ENCODE results near the gene GSTA4.

The GSTA4 gene

DNA sequence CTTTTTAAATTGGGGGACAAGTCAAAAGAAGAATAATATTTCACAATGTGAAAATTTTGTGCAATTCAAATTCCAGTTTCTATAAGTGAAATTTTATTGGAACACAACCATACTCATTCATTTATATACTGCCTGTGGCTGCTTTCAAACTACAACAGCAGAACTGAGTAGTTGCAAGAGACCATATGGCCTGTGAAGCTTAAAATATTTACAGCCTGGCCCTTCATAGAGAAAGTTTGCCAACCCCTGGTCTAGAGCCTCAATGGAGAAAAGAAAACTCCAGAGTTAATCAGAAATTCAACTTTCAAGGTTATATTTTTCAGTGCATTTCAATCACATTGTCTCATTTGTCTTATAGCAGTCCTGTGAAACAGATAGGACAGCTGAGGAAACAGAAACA lies 43.5 kb upstream of the GSTA4 start (continued):
- TF ChIP-seq ZNF777 (tag by site-specific recombination; IDR thresholded peaks at IDR 0.05; ENCODE audit: borderline replicate concordance) (no peak), ZNF174 (tag by site-specific recombination; IDR thresholded peaks at IDR 0.05) (no peak), ZBTB21 (tag by site-specific recombination; IDR thresholded peaks at IDR 0.05) (no peak), ZNF214 (tag by site-specific recombination; IDR thresholded peaks at IDR 0.05; ENCODE audit: borderline replicate concordance) (no peak), SETDB1 (IDR thresholded peaks at IDR 0.05; ENCODE audit: insufficient read length, low read length) (no peak)
- TF ChIP-seq, protein P1, sequence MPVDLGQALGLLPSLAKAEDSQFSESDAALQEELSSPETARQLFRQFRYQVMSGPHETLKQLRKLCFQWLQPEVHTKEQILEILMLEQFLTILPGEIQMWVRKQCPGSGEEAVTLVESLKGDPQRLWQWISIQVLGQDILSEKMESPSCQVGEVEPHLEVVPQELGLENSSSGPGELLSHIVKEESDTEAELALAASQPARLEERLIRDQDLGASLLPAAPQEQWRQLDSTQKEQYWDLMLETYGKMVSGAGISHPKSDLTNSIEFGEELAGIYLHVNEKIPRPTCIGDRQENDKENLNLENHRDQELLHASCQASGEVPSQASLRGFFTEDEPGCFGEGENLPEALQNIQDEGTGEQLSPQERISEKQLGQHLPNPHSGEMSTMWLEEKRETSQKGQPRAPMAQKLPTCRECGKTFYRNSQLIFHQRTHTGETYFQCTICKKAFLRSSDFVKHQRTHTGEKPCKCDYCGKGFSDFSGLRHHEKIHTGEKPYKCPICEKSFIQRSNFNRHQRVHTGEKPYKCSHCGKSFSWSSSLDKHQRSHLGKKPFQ (tag by site-specific recombination; IDR thresholded peaks at IDR 0.05) = no peak

DNA sequence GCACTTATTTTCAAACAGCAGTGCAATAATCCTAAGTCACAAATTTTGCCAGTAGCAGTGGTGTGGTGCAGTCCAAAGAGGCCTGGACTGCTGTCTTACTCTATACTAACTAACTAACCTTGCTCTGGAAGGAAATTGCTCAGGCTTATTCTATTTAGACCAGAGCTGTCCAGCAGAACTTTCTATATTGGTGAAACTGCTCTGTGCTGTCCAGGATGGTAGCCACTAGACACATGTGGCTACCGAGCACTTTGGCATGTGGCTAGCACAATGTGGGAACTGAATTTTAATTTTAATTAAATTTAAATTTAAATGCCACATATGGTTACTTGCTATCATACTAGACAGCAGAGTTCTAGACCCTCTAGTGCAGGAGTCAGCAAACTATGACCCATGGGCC lies 43.1 kb upstream of the GSTA4 start:
- Histone ChIP-seq H3K4me1 (ENCODE audit: control insufficient read depth, insufficient read depth, low read length) (no peaks in the 10 kb centered on the region), H3K27ac (ENCODE audit: extremely low read depth, low read depth, low read length) (no peak overlapping the region), H3K36me3 (ENCODE audit: control insufficient read depth in 2 of 2, insufficient read depth in 1 of 2, low read length in 2 of 2) (peaks cover 4 to 49% of the 10 kb centered on the region in 2 experiments; a peak in 2 of 3 replicates), H3K9me3 (ENCODE audit: control insufficient read depth, insufficient read depth, low read depth, low read length) (no peaks in the 10 kb centered on the region), H3K4me3 (ENCODE audit: low read depth, low read length) (no peak overlapping the region)
- POLR2A ChIA-PET = no interaction called here
- CTCF ChIA-PET = interaction anchor here (0.9 kb wide), 1 partner anchor 156 kb away, joined by 3 read pairs; no protein-coding TSS in a partner anchor
- TF ChIP-seq, protein P2, sequence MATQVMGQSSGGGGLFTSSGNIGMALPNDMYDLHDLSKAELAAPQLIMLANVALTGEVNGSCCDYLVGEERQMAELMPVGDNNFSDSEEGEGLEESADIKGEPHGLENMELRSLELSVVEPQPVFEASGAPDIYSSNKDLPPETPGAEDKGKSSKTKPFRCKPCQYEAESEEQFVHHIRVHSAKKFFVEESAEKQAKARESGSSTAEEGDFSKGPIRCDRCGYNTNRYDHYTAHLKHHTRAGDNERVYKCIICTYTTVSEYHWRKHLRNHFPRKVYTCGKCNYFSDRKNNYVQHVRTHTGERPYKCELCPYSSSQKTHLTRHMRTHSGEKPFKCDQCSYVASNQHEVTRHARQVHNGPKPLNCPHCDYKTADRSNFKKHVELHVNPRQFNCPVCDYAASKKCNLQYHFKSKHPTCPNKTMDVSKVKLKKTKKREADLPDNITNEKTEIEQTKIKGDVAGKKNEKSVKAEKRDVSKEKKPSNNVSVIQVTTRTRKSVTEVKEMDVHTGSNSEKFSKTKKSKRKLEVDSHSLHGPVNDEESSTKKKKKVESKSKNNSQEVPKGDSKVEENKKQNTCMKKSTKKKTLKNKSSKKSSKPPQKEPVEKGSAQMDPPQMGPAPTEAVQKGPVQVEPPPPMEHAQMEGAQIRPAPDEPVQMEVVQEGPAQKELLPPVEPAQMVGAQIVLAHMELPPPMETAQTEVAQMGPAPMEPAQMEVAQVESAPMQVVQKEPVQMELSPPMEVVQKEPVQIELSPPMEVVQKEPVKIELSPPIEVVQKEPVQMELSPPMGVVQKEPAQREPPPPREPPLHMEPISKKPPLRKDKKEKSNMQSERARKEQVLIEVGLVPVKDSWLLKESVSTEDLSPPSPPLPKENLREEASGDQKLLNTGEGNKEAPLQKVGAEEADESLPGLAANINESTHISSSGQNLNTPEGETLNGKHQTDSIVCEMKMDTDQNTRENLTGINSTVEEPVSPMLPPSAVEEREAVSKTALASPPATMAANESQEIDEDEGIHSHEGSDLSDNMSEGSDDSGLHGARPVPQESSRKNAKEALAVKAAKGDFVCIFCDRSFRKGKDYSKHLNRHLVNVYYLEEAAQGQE (tag by site-specific recombination; IDR thresholded peaks at IDR 0.05) = peak; percentile 49; the same call in 1 of the 2 replicates
- TF ChIP-seq, protein P3, sequence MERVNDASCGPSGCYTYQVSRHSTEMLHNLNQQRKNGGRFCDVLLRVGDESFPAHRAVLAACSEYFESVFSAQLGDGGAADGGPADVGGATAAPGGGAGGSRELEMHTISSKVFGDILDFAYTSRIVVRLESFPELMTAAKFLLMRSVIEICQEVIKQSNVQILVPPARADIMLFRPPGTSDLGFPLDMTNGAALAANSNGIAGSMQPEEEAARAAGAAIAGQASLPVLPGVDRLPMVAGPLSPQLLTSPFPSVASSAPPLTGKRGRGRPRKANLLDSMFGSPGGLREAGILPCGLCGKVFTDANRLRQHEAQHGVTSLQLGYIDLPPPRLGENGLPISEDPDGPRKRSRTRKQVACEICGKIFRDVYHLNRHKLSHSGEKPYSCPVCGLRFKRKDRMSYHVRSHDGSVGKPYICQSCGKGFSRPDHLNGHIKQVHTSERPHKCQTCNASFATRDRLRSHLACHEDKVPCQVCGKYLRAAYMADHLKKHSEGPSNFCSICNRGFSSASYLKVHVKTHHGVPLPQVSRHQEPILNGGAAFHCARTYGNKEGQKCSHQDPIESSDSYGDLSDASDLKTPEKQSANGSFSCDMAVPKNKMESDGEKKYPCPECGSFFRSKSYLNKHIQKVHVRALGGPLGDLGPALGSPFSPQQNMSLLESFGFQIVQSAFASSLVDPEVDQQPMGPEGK (tag by site-specific recombination; IDR thresholded peaks at IDR 0.05) = no peak
- TF ChIP-seq ZNF701 (tag by site-specific recombination; IDR thresholded peaks at IDR 0.05) = no peak

DNA sequence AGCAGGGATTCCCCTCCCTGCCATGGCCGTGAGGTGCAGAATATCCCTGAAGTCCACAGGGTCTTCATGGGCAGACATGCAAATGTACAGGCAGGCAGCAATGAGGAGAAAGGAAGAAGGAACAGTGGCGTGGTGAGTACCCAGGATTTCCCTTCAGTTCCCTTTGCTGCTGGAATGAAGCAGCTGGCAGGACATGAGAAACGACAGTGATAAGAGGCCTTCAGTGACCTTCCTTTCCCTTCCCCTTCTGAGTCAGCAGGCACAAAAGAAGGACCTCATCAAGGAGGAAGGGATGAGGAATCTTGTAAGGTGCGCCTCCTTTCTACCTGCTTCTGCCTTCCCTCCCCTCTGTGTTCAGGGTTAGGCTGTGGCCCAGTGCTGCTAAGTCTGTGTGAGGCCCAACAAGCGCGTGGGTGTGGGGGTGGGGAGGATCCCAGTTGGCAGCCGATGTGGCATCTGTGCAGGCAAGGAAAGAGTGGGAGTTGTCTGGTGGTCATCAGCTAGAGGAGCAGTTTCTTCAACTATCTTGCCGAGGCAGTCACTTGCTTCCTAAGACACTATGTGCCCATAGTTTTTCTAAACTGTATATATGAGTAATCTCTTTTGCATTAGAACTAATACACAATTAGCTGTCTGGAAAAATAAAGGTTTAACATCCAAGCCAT lies 40.6 kb upstream of the GSTA4 start:
- no peak overlapping the region for H3K4me3 ChIP-seq (ENCODE audit: low read depth, low read length)
- H3K27ac ChIP-seq (ENCODE audit: extremely low read depth, low read depth, low read length) = no peak overlapping the region
- POLR2A ChIA-PET = no interaction called here
- TF ChIP-seq, protein P4, sequence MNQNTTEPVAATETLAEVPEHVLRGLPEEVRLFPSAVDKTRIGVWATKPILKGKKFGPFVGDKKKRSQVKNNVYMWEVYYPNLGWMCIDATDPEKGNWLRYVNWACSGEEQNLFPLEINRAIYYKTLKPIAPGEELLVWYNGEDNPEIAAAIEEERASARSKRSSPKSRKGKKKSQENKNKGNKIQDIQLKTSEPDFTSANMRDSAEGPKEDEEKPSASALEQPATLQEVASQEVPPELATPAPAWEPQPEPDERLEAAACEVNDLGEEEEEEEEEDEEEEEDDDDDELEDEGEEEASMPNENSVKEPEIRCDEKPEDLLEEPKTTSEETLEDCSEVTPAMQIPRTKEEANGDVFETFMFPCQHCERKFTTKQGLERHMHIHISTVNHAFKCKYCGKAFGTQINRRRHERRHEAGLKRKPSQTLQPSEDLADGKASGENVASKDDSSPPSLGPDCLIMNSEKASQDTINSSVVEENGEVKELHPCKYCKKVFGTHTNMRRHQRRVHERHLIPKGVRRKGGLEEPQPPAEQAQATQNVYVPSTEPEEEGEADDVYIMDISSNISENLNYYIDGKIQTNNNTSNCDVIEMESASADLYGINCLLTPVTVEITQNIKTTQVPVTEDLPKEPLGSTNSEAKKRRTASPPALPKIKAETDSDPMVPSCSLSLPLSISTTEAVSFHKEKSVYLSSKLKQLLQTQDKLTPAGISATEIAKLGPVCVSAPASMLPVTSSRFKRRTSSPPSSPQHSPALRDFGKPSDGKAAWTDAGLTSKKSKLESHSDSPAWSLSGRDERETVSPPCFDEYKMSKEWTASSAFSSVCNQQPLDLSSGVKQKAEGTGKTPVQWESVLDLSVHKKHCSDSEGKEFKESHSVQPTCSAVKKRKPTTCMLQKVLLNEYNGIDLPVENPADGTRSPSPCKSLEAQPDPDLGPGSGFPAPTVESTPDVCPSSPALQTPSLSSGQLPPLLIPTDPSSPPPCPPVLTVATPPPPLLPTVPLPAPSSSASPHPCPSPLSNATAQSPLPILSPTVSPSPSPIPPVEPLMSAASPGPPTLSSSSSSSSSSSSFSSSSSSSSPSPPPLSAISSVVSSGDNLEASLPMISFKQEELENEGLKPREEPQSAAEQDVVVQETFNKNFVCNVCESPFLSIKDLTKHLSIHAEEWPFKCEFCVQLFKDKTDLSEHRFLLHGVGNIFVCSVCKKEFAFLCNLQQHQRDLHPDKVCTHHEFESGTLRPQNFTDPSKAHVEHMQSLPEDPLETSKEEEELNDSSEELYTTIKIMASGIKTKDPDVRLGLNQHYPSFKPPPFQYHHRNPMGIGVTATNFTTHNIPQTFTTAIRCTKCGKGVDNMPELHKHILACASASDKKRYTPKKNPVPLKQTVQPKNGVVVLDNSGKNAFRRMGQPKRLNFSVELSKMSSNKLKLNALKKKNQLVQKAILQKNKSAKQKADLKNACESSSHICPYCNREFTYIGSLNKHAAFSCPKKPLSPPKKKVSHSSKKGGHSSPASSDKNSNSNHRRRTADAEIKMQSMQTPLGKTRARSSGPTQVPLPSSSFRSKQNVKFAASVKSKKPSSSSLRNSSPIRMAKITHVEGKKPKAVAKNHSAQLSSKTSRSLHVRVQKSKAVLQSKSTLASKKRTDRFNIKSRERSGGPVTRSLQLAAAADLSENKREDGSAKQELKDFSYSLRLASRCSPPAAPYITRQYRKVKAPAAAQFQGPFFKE (tag by site-specific recombination; IDR thresholded peaks at IDR 0.05; ENCODE audit: borderline replicate concordance) = no peak
- peak; percentile 70 for TF ChIP-seq EGR2 (tag by site-specific recombination; IDR thresholded peaks at IDR 0.05; ENCODE audit: low read depth)
- peak; percentile 78 for TF ChIP-seq ZFHX2 (tag by site-specific recombination; conservative IDR thresholded peaks at IDR 0.05)
- CTCF ChIA-PET = no interaction called here
- H3K4me1 ChIP-seq (ENCODE audit: control insufficient read depth, insufficient read depth, low read length) = no peaks in the 10 kb centered on the region
- H3K9me3 ChIP-seq (ENCODE audit: control insufficient read depth, insufficient read depth, low read depth, low read length) = no peaks in the 10 kb centered on the region
- H3K36me3 ChIP-seq (ENCODE audit: control insufficient read depth in 2 of 2, insufficient read depth in 1 of 2, low read length in 2 of 2) = peaks cover 9 to 49% of the 10 kb centered on the region in 2 experiments
